Prostate gland (tissue), 2 donors: ENCODE measurements around the gene PTPA.
A peak's percentile ranks its signal among the peaks of the same experiment; 100 is the strongest.

Source experiments
- POLR2A ChIP-seq: fragments of 450-650 bp; IDR thresholded peaks from one replicate; pipeline ENCODE4 v1.6.1; 2016; ENCODE audit warnings: antibody characterized with exemption, mild to moderate bottlenecking
- POLR2AphosphoS5 ChIP-seq: sonication (generic); formaldehyde crosslinking; IDR thresholded peaks from one replicate; pipeline ENCODE4 v1.6.1; 2017; ENCODE audit warnings: antibody characterized with exemption
- TF ChIP-seq, protein P1 (sequence below), 4 experiments: fragments of 200-600 bp in 2 of 4; fragments of 450-650 bp in 2 of 4; sonication (generic) in 2 of 4; IDR thresholded peaks; 1 replicate in 3 of 4; 2 replicates in 1 of 4; pipeline ENCODE4 v1.5.1; 2016 to 2019; ENCODE audit warnings: antibody characterized with exemption in 4 of 4, mild to moderate bottlenecking in 2 of 4, moderate library complexity in 2 of 4

DNA sequence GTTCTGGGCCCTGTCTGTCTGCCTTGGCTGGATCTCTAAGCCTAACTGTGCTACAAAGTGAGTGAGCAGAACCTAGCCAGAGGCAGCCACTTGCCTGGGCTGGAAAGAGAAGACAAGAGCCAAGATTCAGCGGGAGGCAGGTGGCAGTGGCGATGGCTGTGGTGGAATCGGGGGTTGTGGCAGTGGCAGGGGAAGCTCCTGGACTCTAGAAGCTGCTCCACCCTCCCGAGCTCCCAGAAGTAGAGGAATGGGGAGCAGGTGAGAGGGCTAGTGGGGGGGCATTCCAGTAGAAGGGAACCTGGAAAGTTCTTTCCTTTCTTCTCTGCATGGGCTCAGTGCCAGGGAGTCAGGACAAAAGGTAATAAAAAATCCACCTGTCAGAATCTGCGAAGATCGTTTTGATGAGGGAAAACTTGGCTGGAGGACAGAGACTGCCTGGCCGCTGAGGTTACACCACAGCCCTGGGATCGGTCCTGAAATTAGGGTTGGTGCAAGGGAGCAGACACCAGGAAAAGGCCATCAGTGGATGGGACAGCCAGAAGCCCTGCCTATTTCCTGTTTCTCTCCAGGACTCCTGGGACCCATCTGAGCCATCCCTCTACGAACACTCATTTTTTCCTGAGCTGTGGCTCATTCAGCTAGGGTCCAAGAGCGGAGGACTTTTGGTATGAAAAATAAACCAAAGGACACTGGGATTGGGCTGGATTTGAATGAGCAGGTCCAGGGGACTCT is 2.2 kb upstream of the PTPA start:
- TF ChIP-seq, protein P1, sequence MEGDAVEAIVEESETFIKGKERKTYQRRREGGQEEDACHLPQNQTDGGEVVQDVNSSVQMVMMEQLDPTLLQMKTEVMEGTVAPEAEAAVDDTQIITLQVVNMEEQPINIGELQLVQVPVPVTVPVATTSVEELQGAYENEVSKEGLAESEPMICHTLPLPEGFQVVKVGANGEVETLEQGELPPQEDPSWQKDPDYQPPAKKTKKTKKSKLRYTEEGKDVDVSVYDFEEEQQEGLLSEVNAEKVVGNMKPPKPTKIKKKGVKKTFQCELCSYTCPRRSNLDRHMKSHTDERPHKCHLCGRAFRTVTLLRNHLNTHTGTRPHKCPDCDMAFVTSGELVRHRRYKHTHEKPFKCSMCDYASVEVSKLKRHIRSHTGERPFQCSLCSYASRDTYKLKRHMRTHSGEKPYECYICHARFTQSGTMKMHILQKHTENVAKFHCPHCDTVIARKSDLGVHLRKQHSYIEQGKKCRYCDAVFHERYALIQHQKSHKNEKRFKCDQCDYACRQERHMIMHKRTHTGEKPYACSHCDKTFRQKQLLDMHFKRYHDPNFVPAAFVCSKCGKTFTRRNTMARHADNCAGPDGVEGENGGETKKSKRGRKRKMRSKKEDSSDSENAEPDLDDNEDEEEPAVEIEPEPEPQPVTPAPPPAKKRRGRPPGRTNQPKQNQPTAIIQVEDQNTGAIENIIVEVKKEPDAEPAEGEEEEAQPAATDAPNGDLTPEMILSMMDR (IDR thresholded peaks at IDR 0.05), result no peak
- peak; percentile 5 for TF ChIP-seq POLR2A
- TF ChIP-seq POLR2AphosphoS5, result peak; percentile 54
